GM19463 (cell line): ENCODE results near the gene HOXA7.

Experiments used
- ATAC-seq: cut with Tn5 transposase; IDR thresholded peaks from one replicate; pipeline ENCODE4 v1.9.1; 2021; ENCODE audit warnings: mild to moderate bottlenecking, moderate library complexity; ENCODE audit not compliant: unreplicated experiment

The HOXA7 gene

DNA sequence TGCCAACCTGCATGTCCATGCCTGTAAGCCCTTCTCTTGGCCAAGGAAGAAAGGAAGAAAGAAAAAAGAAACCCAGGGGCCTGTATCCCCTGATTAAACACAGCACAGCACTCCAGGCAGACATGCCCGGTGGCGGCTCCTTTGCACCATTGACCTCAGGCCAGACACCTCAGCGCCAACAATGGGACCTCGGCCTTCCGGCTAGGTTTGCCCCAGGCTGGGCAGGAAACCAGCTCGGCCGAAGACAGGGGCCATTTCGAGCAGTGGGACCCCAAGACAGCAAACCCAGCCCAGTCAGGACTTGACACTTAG lies 14.8 kb upstream of the HOXA7 start:
- no peak for ATAC-seq

DNA sequence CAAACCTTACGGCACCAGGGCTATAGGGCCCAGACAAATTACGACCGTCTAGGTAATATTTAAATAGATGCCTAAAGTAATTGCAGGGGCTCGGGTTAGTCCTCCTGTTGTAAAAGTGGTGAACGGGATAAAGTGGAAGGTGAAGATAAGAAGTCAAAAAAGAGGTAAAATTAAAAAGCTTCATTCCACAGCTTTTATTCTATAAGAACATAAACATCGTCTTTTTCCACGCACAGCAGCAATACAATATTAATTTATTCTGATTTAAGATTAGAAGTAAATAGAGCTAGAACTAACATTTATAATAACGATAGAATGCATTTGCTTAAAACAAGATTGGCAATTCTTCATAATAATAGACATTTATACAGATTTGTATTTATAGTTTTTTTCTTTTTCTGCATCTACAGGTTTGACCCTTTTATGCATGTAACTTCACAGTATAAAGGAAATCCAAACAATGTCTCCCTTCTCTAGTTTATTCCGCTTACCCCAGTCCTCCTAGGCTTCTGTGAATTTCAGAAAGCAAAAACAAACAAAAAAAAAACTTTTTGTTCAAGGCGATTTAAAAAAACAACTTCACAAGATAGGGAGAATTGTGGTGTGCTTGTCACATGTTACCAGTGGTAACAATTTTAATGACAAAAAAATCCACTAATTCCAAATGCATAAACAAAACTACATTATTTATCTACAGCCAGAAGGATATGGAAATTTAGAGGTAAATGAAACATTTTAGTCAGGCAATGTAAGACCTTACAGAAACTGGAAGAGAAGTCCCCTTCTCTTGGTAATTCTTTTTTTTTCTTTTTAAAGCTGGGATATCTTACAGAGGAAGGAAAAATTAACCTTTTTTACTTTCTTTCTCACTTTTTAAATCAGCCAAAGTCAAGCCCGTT lies 14.2 kb upstream of the HOXA7 start:
- ATAC-seq, result no peak

DNA sequence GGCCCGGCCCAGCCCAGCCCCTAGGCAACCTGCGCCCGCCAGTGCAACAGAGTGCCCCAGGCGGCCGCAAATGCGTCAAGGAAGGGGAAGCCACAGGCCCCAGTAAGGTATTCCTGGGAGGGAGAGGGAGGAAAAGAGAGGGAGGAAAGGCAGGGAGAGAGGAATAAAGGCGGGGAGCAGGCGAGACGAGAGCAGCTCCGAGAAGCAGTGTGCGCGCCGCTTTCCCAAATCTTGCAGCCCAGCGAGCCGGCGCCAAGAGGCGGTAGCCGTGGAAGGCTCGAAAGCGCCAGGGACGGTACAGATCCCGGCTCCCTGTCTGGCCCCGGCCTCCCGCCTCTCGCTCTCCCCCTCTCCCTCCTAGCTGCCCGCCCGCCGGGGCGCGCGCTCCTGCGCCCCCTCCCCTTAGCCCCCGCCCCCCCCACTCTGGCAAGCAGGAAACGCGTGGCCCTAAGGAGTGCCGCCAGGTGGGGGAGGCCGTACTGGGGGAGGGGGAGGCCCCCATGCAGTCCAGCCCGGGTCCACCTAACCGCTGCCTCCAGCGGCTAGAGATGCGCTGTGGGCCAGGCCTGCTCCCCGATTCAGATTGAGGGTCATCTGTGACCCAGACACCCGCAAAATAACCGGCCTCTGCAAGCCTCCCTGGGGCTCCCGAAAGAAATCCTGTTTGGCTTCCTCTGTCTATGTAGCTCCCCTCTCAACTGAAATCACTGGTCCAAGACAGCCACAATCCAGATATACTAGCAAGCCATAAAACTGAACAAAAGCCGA lies 13.4 kb upstream of the HOXA7 start:
- no peak for ATAC-seq

DNA sequence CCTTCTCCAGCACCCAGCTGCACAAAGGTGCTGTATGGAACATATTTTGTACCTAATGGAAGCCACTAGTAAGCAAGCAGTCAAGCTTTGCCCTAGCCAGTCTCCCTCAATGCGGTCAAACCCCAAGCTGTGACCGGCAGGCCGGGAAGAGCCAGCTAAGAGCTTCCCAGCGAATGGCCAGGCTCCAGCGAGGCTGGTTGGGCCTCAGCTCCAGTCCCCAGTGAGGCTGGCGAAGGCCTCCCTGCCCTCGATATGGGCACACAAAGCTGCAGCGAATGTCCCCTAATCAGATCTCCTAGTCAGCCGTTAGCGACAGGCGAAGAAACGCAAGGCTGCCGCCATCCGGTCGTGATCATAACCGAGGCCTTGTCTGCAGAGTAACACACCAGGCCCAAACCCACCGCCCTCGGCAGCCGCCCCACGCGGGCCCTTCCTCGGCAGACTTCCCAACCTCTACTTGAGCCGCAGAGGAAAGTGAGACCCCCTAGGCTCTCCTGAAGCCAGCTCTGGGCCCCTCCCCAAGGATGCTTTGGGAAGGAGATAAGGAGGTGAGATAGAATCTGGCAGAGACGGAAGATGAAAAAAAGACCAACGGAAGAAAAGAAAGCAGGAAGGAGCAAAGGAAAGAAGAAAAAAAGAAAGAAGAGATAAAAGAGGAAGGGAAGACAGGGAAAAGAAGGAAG lies 11.9 kb upstream of the HOXA7 start:
- no peak for ATAC-seq

DNA sequence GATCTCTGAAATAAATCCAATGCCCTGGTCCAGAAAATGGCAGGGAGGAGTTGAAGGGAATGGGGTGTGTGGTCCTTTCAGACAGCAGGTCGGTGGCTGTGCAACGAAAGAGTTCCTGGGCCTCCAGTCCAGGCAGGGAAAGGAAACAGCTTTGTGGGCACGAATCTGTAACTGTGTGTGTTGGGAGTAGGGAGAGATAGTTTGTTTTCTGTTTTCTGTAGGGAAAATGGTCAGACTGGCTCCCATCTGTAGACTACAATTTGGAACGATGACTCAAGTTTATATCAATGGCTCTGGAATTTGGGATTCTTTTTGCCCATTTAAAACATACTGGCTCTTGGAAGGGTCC lies 11.4 kb upstream of the HOXA7 start:
- no peak for ATAC-seq

DNA sequence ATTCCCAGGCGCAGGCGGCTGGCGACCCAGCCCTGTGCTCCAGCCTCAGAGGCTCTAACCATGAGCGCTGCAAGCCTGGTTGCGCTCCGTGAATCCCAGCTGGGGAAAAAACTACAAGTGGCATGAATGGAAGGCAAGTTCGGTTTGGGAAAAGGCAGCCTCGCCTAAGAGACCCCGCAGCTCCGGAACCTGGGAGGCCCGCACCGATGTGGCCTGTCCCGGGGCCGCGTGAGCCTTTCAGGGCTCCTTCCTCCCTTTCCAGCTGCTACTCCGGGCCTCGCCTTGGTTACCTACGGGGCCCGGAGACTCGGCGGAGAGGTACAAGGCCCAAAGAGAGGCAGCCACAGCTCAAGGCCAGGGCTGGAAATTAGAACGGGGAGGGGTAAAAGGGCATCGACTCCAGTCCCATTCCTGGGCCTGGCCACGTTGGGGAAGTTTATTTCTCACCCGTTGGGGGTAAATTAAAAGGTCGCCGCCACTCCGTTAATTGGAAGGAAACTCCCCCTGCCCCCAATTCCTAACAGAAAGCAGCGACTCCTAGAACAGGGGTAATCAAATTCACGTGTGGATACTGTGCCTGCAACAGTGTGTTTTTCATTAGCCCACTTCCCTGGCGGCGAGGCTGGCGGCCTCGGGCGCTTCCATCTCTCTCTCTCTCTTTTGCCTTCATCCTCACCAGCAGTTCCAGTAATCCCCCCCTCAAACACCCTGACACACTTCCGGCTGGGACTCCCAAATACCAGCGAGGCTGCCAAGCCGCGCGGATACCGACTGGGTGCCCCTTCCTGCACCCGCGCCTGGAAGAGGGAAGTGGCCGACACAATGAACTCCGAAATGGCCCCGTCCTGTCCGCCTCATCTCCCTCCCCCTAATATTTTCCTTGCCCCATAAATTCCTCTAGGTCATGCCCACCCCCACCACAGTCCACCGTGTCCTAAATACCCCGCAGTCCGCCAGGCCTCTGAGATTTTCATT lies 10.3 kb upstream of the HOXA7 start:
- ATAC-seq, result no peak

DNA sequence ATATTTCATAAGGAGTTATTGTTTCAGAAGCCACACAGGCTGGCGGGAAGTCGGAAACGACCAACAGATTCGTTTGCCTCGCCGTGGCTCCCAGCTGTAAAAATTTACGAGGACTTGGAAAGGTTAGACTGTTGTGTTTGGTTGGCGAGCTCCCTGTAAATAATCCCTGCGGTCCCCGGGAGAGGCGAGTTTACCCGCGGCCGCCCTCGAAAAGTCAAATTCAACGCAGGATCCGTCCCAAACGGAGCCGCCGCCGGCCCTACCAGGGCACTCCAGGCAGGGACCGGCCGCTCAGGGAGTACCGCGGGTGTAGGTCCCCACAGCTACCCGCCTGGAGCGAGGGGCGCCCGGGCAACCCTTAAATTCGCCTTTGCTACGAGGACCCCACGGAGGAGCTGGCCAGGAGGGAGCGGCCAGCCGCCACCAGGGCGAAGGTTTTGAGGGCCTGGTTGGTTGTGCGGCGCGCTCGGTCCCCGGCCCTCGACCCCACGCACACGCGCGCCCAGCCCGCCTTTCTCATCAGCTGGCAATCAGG lies 9.6 kb upstream of the HOXA7 start:
- ATAC-seq, result no peak

DNA sequence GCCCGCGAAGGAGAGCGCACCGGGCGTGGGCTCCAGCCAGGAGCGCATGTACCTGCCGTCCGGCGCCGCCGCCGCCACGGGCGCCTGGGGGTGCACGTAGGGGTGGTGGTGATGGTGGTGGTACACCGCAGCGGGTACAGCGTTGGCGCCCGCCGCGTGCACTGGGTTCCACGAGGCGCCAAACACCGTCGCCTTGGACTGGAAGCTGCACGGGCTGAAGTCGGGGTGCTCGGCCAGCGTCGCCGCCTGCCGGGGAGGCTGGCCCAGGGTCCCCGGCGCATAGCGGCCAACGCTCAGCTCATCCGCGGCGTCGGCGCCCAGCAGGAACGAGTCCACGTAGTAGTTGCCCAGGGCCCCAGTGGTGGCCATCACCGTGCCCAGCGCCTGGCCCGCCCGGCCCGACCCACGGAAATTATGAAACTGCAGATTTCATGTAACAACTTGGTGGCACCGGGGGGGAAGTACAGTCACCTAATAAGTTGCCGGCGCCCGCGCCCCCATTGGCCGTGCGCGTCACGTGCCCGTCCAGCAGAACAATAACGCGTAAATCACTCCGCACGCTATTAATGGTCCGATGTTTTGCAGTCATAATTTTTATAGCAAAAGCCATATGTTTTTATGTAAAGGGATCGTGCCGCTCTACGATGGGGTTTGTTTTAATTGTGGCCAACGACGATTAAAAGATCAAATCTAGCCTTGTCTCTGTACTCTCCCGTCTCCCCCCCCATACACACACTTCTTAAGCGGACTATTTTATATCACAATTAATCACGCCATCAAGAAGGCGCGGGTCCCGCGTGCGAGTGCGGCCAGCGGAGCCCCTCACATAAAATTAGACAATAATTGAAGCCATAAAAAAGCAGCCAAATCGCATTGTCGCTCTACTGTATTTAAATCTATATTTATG lies 8.9 kb upstream of the HOXA7 start, which contains the start of gene HOXA9:
HOXA9 (minus strand) TSS at position 449 of the 907 bp plus-strand sequence; CDS start at position 369, 80 bp downstream.
- ATAC-seq, result no peak

DNA sequence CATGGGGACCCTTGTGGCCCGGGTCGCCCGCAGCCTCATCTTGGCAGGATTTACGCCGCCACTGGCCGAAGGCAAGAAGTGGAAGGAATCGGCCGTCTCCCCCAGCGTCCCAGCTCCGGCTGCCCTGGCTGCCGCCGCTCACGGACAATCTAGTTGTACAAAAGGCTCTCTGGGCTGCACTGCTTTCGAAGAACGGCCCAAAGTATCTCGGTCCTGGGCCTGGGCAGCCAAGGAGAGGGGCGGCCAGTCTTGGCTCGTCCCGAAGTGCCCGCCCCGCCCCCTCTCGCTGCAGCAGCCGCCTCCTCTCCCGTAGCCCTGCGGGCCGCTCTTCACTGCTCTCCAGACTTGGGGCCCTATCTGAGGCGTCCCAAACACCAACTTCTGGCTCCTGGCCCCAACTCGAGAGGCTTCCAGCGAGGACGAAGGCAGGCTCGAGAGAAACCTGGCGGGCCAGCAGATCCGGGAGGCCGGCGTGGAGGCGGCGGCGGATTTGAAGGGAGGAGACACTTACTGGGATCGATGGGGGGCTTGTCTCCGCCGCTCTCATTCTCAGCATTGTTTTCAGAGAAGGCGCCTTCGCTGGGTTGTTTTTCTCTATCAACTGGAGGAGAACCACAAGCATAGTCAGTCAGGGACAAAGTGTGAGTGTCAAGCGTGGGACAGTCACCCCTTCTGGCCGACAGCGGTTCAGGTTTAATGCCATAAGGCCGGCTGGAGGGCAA lies 8.1 kb upstream of the HOXA7 start:
- no peak for ATAC-seq

DNA sequence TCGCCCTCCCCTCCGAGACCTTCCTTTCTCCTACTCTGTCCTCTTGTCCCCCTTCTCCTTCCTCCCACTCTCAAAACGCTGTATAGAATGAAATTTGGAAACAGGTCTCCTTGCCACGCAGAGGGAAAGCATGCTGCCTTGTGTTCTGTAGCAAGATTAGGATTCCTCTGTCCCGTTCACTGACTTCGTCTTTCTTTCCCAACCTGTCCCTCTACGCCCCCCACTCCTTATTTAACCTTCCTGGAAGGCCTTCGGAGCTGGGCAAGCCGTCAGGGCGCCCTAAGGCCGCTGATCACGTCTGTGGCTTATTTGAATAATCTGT lies 7.5 kb upstream of the HOXA7 start:
- no peak for ATAC-seq

DNA sequence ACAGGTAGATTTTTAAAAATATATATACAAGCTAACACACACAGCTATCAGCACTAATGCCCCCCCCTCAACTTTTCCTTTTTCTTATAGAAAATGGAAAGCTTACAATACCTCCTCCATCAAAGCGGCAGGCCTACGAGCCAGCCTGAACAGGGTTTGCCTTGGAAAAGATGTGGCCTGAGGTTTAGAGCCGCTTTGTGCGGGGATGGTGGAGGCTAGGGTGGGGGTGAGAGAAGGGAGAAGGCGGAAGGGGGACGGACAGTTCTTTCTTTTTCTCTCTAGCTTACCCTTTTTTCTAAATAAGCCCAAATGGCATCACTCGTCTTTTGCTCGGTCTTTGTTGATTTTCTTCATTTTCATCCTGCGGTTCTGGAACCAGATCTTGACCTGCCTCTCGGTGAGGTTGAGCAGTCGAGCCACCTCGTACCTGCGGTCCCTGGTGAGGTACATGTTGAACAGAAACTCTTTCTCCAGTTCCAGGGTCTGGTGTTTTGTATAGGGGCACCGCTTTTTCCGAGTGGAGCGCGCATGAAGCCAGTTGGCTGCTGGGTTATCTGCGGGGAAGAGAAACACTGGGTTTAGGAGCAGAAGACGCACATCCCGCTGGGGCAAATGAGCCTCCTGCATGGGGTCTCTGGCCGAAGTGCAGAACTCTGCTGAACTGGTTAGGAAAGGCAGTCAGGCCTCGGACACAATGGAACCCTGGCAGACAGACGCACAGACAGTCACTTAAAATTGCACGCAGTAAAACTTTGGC lies 7.0 kb upstream of the HOXA7 start:
- no peak for ATAC-seq

DNA sequence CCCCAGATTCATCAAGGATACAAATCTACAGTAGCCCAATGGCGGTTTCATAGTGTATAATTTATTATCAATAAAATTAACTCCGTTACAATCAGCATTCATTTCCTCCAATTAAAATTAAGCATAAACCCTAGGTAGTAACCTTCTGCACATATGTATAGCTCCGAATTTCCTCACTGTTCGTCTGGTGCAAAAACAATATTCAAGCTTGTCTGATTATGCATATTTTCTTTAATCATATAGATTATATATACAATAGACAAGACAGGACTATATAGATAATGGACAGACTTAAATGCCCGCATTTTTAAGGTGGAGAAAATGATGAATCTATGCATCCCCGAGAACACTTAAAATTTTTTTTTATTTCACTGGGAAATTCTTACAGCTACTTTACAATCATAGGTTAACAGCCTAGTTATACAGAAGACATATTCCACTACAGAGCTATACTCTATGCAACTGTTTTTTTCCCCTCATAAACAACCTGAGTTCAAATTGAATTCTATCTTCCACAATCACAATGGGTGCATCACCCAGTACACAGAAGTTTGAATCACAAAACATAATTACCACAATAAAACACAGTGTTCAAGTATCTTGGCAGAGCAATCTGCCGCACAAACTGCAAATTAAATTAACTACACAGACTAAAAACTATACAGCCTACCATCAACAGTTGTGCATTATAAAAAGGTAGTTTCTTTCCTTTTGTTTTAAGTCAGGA lies 6.2 kb upstream of the HOXA7 start:
- ATAC-seq, result no peak

DNA sequence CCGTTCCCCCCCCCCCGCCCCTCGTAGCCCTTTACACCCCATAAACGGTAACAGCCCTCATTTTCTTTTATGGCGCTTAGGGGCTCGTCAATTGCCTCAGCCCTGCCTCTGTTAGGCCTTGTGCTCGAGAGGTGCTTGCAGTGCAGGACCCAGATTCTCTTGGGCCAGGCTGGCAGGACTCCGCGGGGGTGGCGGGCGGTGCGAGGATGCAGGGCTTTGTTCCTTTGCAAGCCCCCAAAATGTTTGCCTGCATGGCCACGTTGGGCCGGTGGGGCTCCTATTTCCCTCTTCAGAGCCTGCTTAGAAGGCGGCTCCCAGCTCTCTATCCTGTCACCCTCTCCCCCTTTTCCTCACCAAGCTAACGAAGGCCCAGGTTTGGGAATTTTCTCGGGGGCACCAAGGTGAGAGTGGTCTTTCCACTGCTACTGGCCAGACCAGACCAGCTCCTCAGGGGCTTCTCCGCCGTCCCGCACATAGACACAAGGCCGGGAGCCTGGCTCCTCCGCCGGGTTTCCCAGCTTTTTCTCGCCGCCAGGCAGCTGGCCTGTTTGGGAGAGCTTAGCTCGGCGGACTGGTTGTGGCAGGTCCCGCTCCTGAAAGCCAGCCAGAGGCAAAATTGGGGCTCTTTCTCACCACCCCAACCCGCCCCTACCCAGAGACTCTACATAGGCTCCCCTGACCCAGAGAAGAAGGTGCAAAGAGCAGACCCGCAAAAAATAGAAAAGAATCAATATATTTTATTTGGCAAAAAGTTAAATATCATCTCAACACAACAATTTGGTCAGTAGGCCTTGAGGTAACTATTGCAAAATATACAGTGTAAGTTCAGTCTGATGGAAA lies 5.5 kb upstream of the HOXA7 start:
- no peak for ATAC-seq

DNA sequence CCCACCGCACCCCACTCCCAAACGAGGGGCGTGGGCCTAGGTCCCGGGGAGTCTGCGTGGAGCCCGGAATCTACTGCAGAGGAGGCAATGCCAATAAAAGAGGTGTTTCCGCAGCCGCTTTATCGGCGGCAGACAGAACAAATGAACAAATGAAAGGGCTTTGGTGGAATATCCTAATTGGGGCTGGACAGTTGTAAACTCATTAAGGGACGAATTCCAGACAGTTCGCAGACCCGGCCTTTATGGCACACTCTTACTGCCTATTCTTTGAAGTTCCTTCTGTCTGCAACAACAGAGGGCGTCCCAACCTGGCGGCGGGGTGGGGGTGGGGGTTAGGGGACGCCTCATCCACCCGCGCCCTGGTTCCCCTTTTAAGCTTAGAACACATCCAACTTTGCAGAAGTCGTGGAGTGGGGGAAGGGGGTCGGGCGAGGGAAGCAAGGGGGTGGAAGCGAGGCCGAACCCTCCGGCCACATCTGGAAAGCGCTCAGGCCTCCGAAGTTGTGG lies 4.8 kb upstream of the HOXA7 start:
- no peak for ATAC-seq

DNA sequence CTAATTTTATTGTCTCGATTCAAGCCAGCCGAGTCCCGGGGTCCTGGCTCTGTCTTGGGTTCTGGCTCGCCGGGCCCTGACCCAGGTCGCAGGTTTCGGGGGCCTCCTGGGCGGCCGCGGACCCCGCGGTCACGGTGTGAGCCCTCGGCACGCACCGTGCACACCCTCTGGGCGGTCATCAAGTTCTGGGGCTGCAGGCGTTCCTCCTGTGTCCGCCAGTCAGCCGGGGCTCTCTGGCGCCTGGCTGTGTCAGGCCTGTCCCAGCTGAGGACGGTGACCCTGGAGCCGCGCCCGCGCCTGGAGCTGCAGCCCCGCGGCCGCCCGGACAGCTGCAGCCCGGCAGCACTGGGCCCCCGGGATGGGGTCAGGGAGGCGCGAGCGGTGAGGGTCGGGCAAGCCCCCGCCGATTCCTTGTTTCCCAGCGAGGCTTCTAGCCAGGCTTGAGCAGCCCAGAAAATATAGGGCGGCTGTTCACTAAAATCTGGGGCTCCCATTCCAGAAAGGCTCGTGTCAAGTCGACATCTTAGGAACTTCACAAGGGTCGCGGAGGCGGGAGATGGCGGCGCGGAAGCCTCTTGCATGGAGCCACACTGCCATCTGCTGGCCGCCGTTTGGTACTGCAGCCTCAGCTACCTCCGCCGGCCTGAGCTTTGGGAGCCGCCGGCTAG lies 4.2 kb upstream of the HOXA7 start:
- peak; percentile 62 for ATAC-seq

DNA sequence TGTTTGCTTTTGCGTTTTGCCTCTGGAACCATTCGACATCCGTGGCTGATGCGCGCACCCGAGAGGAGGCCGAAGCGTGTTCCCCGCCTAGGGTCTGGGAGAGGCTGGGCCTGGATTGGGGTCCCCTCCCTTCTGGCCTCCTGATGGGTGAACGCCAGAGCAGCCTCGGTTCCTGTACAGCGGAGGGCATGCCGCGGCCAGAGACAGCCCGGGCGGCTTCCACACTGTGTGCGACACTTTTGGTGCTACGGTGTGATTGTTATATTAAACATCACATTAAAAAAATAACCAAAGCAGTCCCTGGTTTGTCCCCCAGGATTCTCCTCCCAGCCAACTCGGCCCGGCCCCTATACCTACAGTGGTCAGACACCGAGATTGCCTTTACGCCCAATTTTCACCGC lies 3.7 kb upstream of the HOXA7 start:
- ATAC-seq, result no peak
